Mucosa of descending colon (tissue), 3 donors: ENCODE results near the gene LRP6. TPM values are rescaled to one million over a fixed set of nuclear protein-coding genes. Genes with fewer than 3 reads are reported as not detected.

Experiments
- ATAC-seq: fragments of 200-7000 bp; cut with Tn5 transposase; one replicate; pipeline ENCODE4 v1.9.1; 2020; ENCODE audit warnings: mild to moderate bottlenecking, moderate library complexity
- DNase-seq, 3 donors: peaks; one replicate each; pipeline ENCODE4 v3.0.0-alpha.2; 2020
- H3K36me3 ChIP-seq: fragments of 200-600 bp; one replicate; pipeline ENCODE4 v1.8.0; 2021; ENCODE audit warnings: low read depth, mild to moderate bottlenecking
- H3K4me1 ChIP-seq: fragments of 200-600 bp; one replicate; pipeline ENCODE4 v1.8.0; 2021; ENCODE audit warnings: low read depth, mild to moderate bottlenecking
- H3K4me3 ChIP-seq: fragments of 200-600 bp; one replicate; pipeline ENCODE4 v1.8.0; 2021; ENCODE audit warnings: mild to moderate bottlenecking
- H3K9me3 ChIP-seq: fragments of 200-600 bp; one replicate; pipeline ENCODE4 v1.8.0; 2021; ENCODE audit warnings: mild to moderate bottlenecking
- intact Hi-C, 2 donors: fragments of 100-400 bp; cut with DNase I in 1 of 2; cut with micrococcal nuclease in 1 of 2; formaldehyde crosslinking; loops; one replicate each; pipeline versions ENCODE4 v1.11.0 to v1.11.1; 2022; cut with DNase I, micrococcal nuclease
- microRNA-seq: library from miRNA; unstranded; fragments of <30 nt; microRNA quantifications from one replicate; pipeline ENCODE4, GENCODE V29; 2019
- total RNA-seq, 3 donors: library from RNA; stranded (reverse); fragmentation: NEBNext Ultra II Directional in 2 of 3; extraction: Animal tissue kit (Norgen Biotek cat#: 25700) in 2 of 3; gene quantifications; one replicate each; pipeline versions ENCODE4 v1.2.1 to v1.2.4, GENCODE V29; 2021 to 2023
- TF ChIP-seq, protein P1 (sequence below): fragments of 200-600 bp; IDR thresholded peaks from one replicate; pipeline ENCODE4 v1.8.0; 2022; ENCODE audit warnings: antibody characterized with exemption, mild to moderate bottlenecking
- donor health status: DM: no; HTN: no; CAD: no; lungs with moderate emphysema.
- donor health status: DM: no; HTN: no; CAD: no.
- donor health status: DM: no; HTN: yes; CAD: no.

Gene LRP6
- total RNA-seq, 3 donors from 2014 or later: 32.2 to 57.2 (median 37.2) TPM

GRCh38 chr12:12068751-12069150 is 198.1 kb downstream of the LRP6 start:
- no peak overlapping the region for H3K4me3 ChIP-seq
- H3K9me3 ChIP-seq: no peaks in the 10 kb centered on the region
- DNase-seq (no peak), ATAC-seq (no peak)
- H3K36me3 ChIP-seq: no peaks in the 10 kb centered on the region
- H3K4me1 ChIP-seq: peaks cover 15% of the 10 kb centered on the region
- TF ChIP-seq, protein P1, sequence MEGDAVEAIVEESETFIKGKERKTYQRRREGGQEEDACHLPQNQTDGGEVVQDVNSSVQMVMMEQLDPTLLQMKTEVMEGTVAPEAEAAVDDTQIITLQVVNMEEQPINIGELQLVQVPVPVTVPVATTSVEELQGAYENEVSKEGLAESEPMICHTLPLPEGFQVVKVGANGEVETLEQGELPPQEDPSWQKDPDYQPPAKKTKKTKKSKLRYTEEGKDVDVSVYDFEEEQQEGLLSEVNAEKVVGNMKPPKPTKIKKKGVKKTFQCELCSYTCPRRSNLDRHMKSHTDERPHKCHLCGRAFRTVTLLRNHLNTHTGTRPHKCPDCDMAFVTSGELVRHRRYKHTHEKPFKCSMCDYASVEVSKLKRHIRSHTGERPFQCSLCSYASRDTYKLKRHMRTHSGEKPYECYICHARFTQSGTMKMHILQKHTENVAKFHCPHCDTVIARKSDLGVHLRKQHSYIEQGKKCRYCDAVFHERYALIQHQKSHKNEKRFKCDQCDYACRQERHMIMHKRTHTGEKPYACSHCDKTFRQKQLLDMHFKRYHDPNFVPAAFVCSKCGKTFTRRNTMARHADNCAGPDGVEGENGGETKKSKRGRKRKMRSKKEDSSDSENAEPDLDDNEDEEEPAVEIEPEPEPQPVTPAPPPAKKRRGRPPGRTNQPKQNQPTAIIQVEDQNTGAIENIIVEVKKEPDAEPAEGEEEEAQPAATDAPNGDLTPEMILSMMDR: no peak
- intact Hi-C loops: no loop called here

Small RNAs within 50 kb of the gene (microRNA-seq; reads per million reads assigned to microRNA genes)
- gene MIR1244-4: not detected

Other genes with a start within 250 kb of the LRP6 start
- gene BCL2L14, start 196.1 kb downstream of the LRP6 start, total RNA-seq: 10 to 100 TPM; 27.3 to 74.4 (median 52.7) TPM
- gene MANSC1, start 83.2 kb upstream of the LRP6 start, total RNA-seq: 10 to 100 TPM; 34.3 to 59.1 (median 46.5) TPM
- 10 to 100 TPM; 12.1 to 18.1 (median 15.0) TPM for gene BORCS5, start 90.0 kb upstream of the LRP6 start, total RNA-seq